KMS-11 (cell line): Measurements from ENCODE around the gene RASD2.

Source experiments
- H2AFZ ChIP-seq: fragments of 200-600 bp; sonication (generic); 2 replicates; pipeline ENCODE4 v1.6.1; 2016; ENCODE audit warnings: antibody characterized with exemption, mixed run types, low read depth
- H3K27ac ChIP-seq: fragments of 200-600 bp; sonication (generic); 2 replicates; pipeline ENCODE4 v1.6.1; 2016; ENCODE audit warnings: mild to moderate bottlenecking, mixed run types
- H3K27me3 ChIP-seq: fragments of 200-600 bp; sonication (generic); 2 replicates; pipeline ENCODE4 v1.6.1; 2017; ENCODE audit warnings: mild to moderate bottlenecking, low read depth, mixed run types, moderate library complexity; ENCODE audit not compliant: insufficient read depth
- H3K36me3 ChIP-seq: fragments of 200-600 bp; sonication (generic); 2 replicates; pipeline ENCODE4 v1.6.1; 2017; ENCODE audit warnings: mild to moderate bottlenecking, mixed run types; ENCODE audit not compliant: insufficient read depth
- H3K4me1 ChIP-seq: fragments of 200-600 bp; sonication (generic); 2 replicates; pipeline ENCODE4 v1.6.1; 2016; ENCODE audit warnings: mild to moderate bottlenecking, low read depth, mixed run types; ENCODE audit not compliant: poor library complexity, severe bottlenecking
- H3K4me2 ChIP-seq: fragments of 200-600 bp; sonication (generic); 2 replicates; pipeline ENCODE4 v1.7.0; 2016; ENCODE audit warnings: mild to moderate bottlenecking, mixed run types
- H3K4me3 ChIP-seq: fragments of 200-600 bp; sonication (generic); IDR thresholded peaks from 2 replicates; pipeline ENCODE4 v1.6.1; 2017; ENCODE audit warnings: low read depth, low read length, mixed read lengths; ENCODE audit not compliant: insufficient read depth
- H3K79me2 ChIP-seq: fragments of 200-600 bp; sonication (generic); 2 replicates; pipeline ENCODE4 v1.6.1; 2016; ENCODE audit warnings: low read depth, mixed run types; ENCODE audit not compliant: insufficient read depth
- H3K9ac ChIP-seq: fragments of 200-600 bp; sonication (generic); 2 replicates; pipeline ENCODE4 v1.6.1; 2016; ENCODE audit warnings: mild to moderate bottlenecking, mixed run types
- H4K20me1 ChIP-seq: fragments of 200-600 bp; sonication (generic); 2 replicates; pipeline ENCODE4 v1.6.1; 2016; ENCODE audit warnings: mild to moderate bottlenecking, mixed run types; ENCODE audit not compliant: insufficient read depth
- CTCF ChIP-seq: fragments of 200-600 bp; sonication (generic); conservative IDR thresholded peaks from 2 replicates; pipeline ENCODE4 v1.6.1; 2017; ENCODE audit warnings: low read depth, mild to moderate bottlenecking, antibody characterized with exemption, low read length, moderate library complexity, mixed read lengths

The RASD2 gene

GRCh38 chr22:35531676-35532075 is 9.0 kb upstream of the RASD2 start:
- Histone ChIP-seq H3K27ac (no peak overlapping the region), H3K4me3 (no peak overlapping the region), H3K36me3 (no peaks in the 10 kb centered on the region), H3K4me1 (no peaks in the 10 kb centered on the region), H3K4me2 (no peak overlapping the region), H4K20me1 (no peaks in the 10 kb centered on the region), H3K27me3 (no peaks in the 10 kb centered on the region), H3K9ac (no peak overlapping the region), H3K79me2 (no peaks in the 10 kb centered on the region), H2AFZ (no peak overlapping the region)
- no peak for TF ChIP-seq CTCF

GRCh38 chr22:35533365-35534029 is 7.1 kb upstream of the RASD2 start:
- no peaks in the 10 kb centered on the region for H4K20me1 ChIP-seq
- H3K9ac ChIP-seq: no peak overlapping the region
- H2AFZ ChIP-seq: no peak overlapping the region
- H3K4me3 ChIP-seq: no peak overlapping the region
- no peaks in the 10 kb centered on the region for H3K27me3 ChIP-seq
- no peaks in the 10 kb centered on the region for H3K36me3 ChIP-seq
- no peak overlapping the region for H3K27ac ChIP-seq
- no peak for TF ChIP-seq CTCF
- H3K4me2 ChIP-seq: no peak overlapping the region
- no peaks in the 10 kb centered on the region for H3K79me2 ChIP-seq
- no peaks in the 10 kb centered on the region for H3K4me1 ChIP-seq

- Histone ChIP-seq H3K36me3 (no peaks in the 10 kb centered on the region), H3K27ac (no peak overlapping the region), H3K27me3 (no peaks in the 10 kb centered on the region; the same call in 1 of the 2 replicates), H4K20me1 (no peaks in the 10 kb centered on the region), H3K79me2 (no peaks in the 10 kb centered on the region), H3K4me3 (no peak overlapping the region), H2AFZ (no peak overlapping the region), H3K4me2 (no peak overlapping the region), H3K4me1 (peaks cover 2% of the 10 kb centered on the region), H3K9ac (no peak overlapping the region)
- no peak for TF ChIP-seq CTCF
Measured at GRCh38 chr22:35534091-35534490, 6.5 kb upstream of the RASD2 start.

GRCh38 chr22:35537232-35537631 is 3.4 kb upstream of the RASD2 start:
- Histone ChIP-seq H3K36me3 (no peaks in the 10 kb centered on the region), H3K4me2 (no peak overlapping the region), H3K27ac (no peak overlapping the region), H4K20me1 (no peaks in the 10 kb centered on the region), H3K4me3 (no peak overlapping the region), H3K4me1 (peaks cover 10% of the 10 kb centered on the region), H3K27me3 (peaks cover 16% of the 10 kb centered on the region; the same call in 1 of the 2 replicates), H3K79me2 (no peaks in the 10 kb centered on the region), H3K9ac (no peak overlapping the region), H2AFZ (no peak overlapping the region)
- no peak for TF ChIP-seq CTCF
